ENCODE data around the gene LHFPL2.

The LHFPL2 gene

DNA sequence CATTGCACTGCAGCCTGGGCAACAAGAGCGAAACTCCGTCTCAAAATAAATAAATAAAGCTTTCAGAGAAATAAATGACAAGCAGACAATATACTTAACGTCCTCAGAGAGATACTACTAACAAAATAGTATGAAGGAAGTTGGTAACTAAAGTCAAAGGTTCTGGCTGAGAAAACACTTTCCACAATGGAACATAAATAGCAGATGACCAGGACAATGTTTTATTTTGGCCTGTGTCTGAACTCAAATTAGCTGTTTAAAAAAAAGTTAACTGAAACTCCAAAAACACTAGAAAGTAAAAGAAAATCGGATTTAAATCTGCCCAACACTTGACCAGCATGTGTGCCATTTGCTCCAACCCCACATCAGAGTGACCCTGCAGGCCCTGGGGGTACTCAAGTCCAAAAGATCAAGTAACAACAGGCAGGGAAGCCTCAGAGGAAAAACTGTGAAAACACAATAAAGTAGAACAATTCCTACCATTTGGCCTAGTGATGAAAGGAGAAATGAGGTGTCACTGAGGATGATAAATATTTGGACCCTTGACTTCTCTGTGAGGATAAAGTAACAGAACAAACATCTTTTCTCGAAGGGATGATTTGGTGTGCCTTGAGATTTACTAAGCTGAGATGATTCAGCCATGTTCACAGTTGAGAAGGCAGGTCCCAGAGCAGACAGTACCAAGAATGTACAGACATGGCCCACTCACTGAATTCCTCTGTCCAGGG lies 47.7 kb downstream of the LHFPL2 start:
- Histone ChIP-seq H3K4me3 (no peak overlapping the region), H3K36me3 (no peaks in the 10 kb centered on the region), H3K4me1 (no peaks in the 10 kb centered on the region), H3K27ac (no peak overlapping the region), H3K4me2 (no peak overlapping the region), H4K20me1 (no peaks in the 10 kb centered on the region), H3K9me3 (peaks cover 5% of the 10 kb centered on the region; the same call in 1 of the 2 replicates), H3K9ac (no peak overlapping the region), H3K27me3 (no peaks in the 10 kb centered on the region)
- no peak for TF ChIP-seq Cebpa-rat (IDR thresholded peaks at IDR 0.05)

- no peaks in the 10 kb centered on the region for H3K4me1 ChIP-seq
- no peaks in the 10 kb centered on the region for H4K20me1 ChIP-seq
- TF ChIP-seq Cebpa-rat (IDR thresholded peaks at IDR 0.05), result no peak
- no peaks in the 10 kb centered on the region for H3K27me3 ChIP-seq
- no peak overlapping the region for H3K4me3 ChIP-seq
- H3K4me2 ChIP-seq, result no peak overlapping the region
- no peak overlapping the region for H3K9ac ChIP-seq
- peaks cover 5% of the 10 kb centered on the region; the same call in 1 of the 2 replicates for H3K9me3 ChIP-seq
- no peak overlapping the region for H3K27ac ChIP-seq
- H3K36me3 ChIP-seq, result no peaks in the 10 kb centered on the region
Observed at GRCh38 chr5:78598973-78599372, 49.6 kb downstream of the LHFPL2 start.

GRCh38 chr5:78597974-78598371 lies 50.6 kb downstream of the LHFPL2 start:
- Histone ChIP-seq H4K20me1 (no peaks in the 10 kb centered on the region), H3K4me2 (no peak overlapping the region), H3K9me3 (peaks cover 4% of the 10 kb centered on the region; the same call in 1 of the 2 replicates), H3K4me3 (no peak overlapping the region), H3K27me3 (no peaks in the 10 kb centered on the region), H3K27ac (no peak overlapping the region), H3K4me1 (no peaks in the 10 kb centered on the region), H3K9ac (no peak overlapping the region), H3K36me3 (no peaks in the 10 kb centered on the region)
- no peak for TF ChIP-seq Cebpa-rat (IDR thresholded peaks at IDR 0.05)

GRCh38 chr5:78597068-78597973 lies 51.3 kb downstream of the LHFPL2 start:
- TF ChIP-seq Cebpa-rat (IDR thresholded peaks at IDR 0.05), result no peak
- H4K20me1 ChIP-seq, result no peaks in the 10 kb centered on the region
- no peaks in the 10 kb centered on the region for H3K36me3 ChIP-seq
- no peaks in the 10 kb centered on the region for H3K27me3 ChIP-seq
- no peak overlapping the region for H3K27ac ChIP-seq
- no peaks in the 10 kb centered on the region for H3K9me3 ChIP-seq
- H3K9ac ChIP-seq, result no peak overlapping the region
- H3K4me2 ChIP-seq, result no peak overlapping the region
- no peak overlapping the region for H3K4me3 ChIP-seq
- no peaks in the 10 kb centered on the region for H3K4me1 ChIP-seq

GRCh38 chr5:78595458-78595921 lies 53.1 kb downstream of the LHFPL2 start:
- H3K27ac ChIP-seq, result no peak overlapping the region
- H3K36me3 ChIP-seq, result no peaks in the 10 kb centered on the region
- H4K20me1 ChIP-seq, result no peaks in the 10 kb centered on the region
- no peak overlapping the region for H3K4me2 ChIP-seq
- H3K27me3 ChIP-seq, result no peaks in the 10 kb centered on the region
- no peak overlapping the region for H3K9ac ChIP-seq
- no peak for TF ChIP-seq Cebpa-rat (IDR thresholded peaks at IDR 0.05)
- no peaks in the 10 kb centered on the region for H3K4me1 ChIP-seq
- no peak overlapping the region for H3K4me3 ChIP-seq
- no peaks in the 10 kb centered on the region for H3K9me3 ChIP-seq

DNA sequence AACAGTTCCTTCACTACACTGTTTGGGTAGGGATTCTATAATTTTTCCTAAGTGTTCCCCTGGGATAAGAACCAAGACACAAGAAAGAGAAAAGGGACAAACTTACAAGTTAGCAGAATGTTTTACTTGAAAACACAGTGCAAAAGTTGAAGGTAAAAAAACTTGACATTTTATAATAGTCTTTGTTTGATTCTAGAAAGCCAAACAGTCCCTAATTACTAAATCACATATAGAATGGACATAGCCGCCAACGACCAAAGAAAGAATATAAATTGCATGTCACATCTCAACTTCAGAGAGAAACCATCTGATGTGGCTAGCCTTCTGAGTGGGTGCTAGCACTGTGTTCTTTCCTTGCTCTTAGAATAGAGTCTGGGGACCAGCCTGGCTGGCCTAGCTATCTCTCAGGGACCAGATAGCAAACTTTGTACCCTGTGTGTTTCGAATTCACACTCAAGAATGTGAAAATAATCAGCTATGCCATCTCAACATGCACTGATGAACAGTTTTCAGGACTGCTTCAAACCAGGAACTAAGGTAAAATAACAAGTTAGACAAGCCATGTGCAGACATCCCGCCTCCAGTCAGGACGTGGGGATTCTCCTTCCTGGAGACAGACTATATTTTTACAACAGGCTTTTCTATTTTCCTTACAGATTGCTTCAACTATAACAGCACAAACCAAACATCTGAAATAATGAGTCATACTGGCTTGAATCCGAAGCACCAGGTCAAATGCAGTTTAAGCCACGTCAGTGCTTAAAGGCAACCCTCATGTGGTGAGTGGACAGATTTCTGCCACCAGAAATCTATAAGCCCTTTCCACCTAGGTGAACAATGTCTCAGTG lies 53.7 kb downstream of the LHFPL2 start:
- Histone ChIP-seq H3K4me2 (no peak overlapping the region), H3K27ac (no peak overlapping the region)

DNA sequence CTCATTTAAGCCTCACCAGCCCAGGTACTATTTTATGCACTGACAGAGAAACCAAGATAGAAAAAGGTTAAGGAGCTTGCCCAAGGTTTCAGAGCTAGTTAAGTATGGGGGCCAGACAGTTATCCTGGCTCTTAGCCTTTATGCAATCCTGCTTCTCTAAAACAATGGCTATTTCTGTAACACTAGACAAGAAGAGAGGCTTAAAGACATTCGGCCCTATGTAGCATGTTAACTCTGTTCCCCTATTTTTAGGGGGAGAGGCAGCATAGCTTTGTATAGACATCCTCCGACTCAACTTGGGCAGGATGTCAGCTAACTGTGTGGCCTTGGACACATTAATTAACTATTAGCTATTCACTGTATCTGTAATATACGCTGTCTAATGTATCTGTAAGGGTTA lies 54.6 kb downstream of the LHFPL2 start:
- Histone ChIP-seq H4K20me1 (no peaks in the 10 kb centered on the region), H3K9me3 (no peaks in the 10 kb centered on the region), H3K27me3 (no peaks in the 10 kb centered on the region), H3K36me3 (no peaks in the 10 kb centered on the region), H3K4me2 (no peak overlapping the region), H3K9ac (no peak overlapping the region), H3K4me1 (no peaks in the 10 kb centered on the region), H3K27ac (no peak overlapping the region), H3K4me3 (no peak overlapping the region)
- TF ChIP-seq Cebpa-rat (IDR thresholded peaks at IDR 0.05), result no peak

More for the DNA sequence above, 53.7 kb downstream of the LHFPL2 start:
- no peak overlapping the region for H3K4me3 ChIP-seq
- TF ChIP-seq Cebpa-rat (IDR thresholded peaks at IDR 0.05), result no peak
- no peaks in the 10 kb centered on the region for H3K36me3 ChIP-seq
- H3K9ac ChIP-seq, result no peak overlapping the region
- H4K20me1 ChIP-seq, result no peaks in the 10 kb centered on the region
- H3K9me3 ChIP-seq, result no peaks in the 10 kb centered on the region
- no peaks in the 10 kb centered on the region for H3K27me3 ChIP-seq
- no peaks in the 10 kb centered on the region for H3K4me1 ChIP-seq

DNA sequence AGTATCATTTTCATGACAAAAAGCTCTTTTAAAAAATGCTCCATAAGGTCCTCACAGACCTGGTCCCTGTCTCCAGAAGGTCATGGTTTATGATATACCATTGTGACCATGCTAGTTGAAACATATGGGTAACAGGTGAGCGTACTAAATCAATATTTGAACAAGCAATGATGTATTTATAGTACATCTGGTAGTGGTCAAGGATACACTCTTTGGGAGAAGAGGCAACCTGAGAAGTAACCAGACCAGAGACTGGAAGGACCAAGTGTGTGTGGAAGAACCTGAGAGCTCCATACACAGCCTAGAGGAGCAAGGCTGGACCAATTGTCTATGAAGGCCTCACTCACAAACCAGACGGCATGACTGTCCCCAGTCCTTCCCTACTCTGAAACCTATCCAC lies 55.1 kb downstream of the LHFPL2 start:
- H3K9me3 ChIP-seq, result no peaks in the 10 kb centered on the region
- H3K4me2 ChIP-seq, result no peak overlapping the region
- H3K27me3 ChIP-seq, result no peaks in the 10 kb centered on the region
- H3K36me3 ChIP-seq, result no peaks in the 10 kb centered on the region
- H3K27ac ChIP-seq, result no peak overlapping the region
- no peak overlapping the region for H3K9ac ChIP-seq
- TF ChIP-seq Cebpa-rat (IDR thresholded peaks at IDR 0.05), result no peak
- no peaks in the 10 kb centered on the region for H4K20me1 ChIP-seq
- H3K4me1 ChIP-seq, result no peaks in the 10 kb centered on the region
- H3K4me3 ChIP-seq, result no peak overlapping the region

- no peak overlapping the region for H3K9ac ChIP-seq
- H3K27ac ChIP-seq, result no peak overlapping the region
- no peaks in the 10 kb centered on the region for H3K36me3 ChIP-seq
- H3K4me1 ChIP-seq, result no peaks in the 10 kb centered on the region
- no peaks in the 10 kb centered on the region for H3K9me3 ChIP-seq
- no peak overlapping the region for H3K4me3 ChIP-seq
- H3K4me2 ChIP-seq, result no peak overlapping the region
- TF ChIP-seq Cebpa-rat (IDR thresholded peaks at IDR 0.05), result no peak
- H4K20me1 ChIP-seq, result no peaks in the 10 kb centered on the region
- no peaks in the 10 kb centered on the region for H3K27me3 ChIP-seq
Observed at GRCh38 chr5:78592735-78593386, 55.7 kb downstream of the LHFPL2 start.

Measured in BLaER1 (cell line).